Central memory CD8-positive, alpha-beta T cell (primary cell): ENCODE data around the gene FGF14.

Experiments
- ATAC-seq: fragments of 150-1000 bp; cut with Tn5 transposase; replicated peaks from 2 replicates; pipeline ENCODE4 v1.10.0; 2022; ENCODE audit warnings: mild to moderate bottlenecking, moderate FRiP score, moderate number of reproducible peaks; ENCODE audit not compliant: poor library complexity, severe bottlenecking; ENCODE audit errors: extremely low read depth
- DNase-seq, 2 donors: peaks; one replicate each; pipeline ENCODE4 v3.0.0; 2021; ENCODE audit warnings: low spot score in 2 of 2
- H3K27ac Mint-ChIP-seq: one replicate; pipeline ENCODE4 v1.8.0; 2022; ENCODE audit warnings: low read depth, mild to moderate bottlenecking, moderate library complexity, mixed read lengths
- H3K27me3 Mint-ChIP-seq: one replicate; pipeline ENCODE4 v1.8.0; 2022; ENCODE audit warnings: mixed read lengths
- H3K36me3 Mint-ChIP-seq: one replicate; pipeline ENCODE4 v1.8.0; 2022; ENCODE audit warnings: mild to moderate bottlenecking, moderate library complexity, mixed read lengths; ENCODE audit not compliant: insufficient read depth
- H3K4me1 Mint-ChIP-seq: one replicate; pipeline ENCODE4 v1.8.0; 2022; ENCODE audit warnings: mixed read lengths
- H3K4me3 Mint-ChIP-seq: one replicate; pipeline ENCODE4 v1.8.0; 2022; ENCODE audit warnings: mild to moderate bottlenecking, moderate library complexity, mixed read lengths
- H3K9me3 Mint-ChIP-seq: one replicate; pipeline ENCODE4 v1.8.0; 2022; ENCODE audit warnings: mixed read lengths

Gene FGF14

DNA sequence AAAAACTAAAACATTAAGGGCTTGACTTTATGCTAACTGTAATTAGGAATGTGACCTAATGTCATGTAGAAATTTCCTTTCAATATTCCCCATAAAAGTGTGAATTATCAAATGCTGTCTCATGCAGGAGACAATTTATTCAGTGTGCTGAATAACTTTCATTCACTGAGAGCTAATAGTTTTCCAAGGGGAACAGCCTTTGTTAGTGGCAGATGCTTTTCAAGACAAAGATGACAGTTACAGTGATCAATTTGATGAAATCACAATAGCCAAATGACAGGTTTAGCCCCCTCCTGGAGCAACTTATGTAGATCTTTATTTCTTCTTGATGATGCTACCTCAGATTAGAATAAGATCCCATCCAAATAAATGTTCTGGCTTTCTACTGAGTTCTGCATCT, 673.8 kb downstream of the FGF14 start:
- H3K36me3 Mint-ChIP-seq = no peaks in the 10 kb centered on the region
- no peak overlapping the region for H3K4me3 Mint-ChIP-seq
- no peaks in the 10 kb centered on the region for H3K4me1 Mint-ChIP-seq
- ATAC-seq (no peak), DNase-seq (no peak)
- no peaks in the 10 kb centered on the region for H3K27me3 Mint-ChIP-seq
- no peaks in the 10 kb centered on the region for H3K9me3 Mint-ChIP-seq
- H3K27ac Mint-ChIP-seq = no peak overlapping the region

DNA sequence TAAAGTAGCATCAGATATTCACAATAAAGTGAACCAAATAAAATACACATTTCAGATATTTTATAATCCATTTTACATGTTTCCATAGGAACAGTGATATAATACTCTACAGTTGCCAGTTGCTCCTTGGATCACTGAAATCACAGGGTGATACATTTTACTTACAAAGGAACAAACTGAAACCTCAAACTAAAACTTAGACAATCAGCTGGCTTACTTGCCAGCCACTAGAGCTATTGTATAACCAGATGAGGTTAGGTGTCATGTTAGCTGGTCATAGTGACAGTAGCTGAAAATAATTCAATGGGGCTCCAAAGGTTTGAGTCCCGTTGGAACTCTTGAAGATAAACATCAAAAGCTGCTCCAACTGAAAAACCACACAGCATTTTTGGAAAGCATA, 674.7 kb downstream of the FGF14 start:
- H3K4me3 Mint-ChIP-seq = no peak overlapping the region
- no peaks in the 10 kb centered on the region for H3K36me3 Mint-ChIP-seq
- no peak overlapping the region for H3K27ac Mint-ChIP-seq
- ATAC-seq (no peak), DNase-seq (no peak)
- no peaks in the 10 kb centered on the region for H3K27me3 Mint-ChIP-seq
- no peaks in the 10 kb centered on the region for H3K9me3 Mint-ChIP-seq
- no peaks in the 10 kb centered on the region for H3K4me1 Mint-ChIP-seq

DNA sequence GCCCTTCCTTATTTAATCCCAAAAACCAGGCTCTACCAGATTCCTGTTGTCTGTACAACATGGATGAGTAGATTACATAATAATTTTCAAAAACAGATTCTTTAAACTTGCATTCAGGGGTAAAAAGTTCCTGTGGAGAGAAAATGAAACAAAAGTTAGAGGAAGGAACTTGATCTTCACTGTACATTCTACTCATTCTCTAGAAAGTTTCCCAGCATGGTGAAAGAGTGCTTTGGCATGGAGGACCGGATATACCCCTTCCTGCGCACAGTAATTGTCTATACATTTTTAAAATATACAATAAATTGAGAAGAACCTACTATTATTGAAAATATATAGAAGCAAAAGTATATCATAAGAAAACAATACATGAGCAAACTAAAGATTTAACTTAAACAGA, 675.2 kb downstream of the FGF14 start:
- Mint-ChIP-seq H3K27me3 (no peaks in the 10 kb centered on the region), H3K4me3 (no peak overlapping the region), H3K27ac (no peak overlapping the region), H3K4me1 (no peaks in the 10 kb centered on the region), H3K36me3 (no peaks in the 10 kb centered on the region), H3K9me3 (no peaks in the 10 kb centered on the region)
- ATAC-seq = no peak
- DNase-seq = no peak

DNA sequence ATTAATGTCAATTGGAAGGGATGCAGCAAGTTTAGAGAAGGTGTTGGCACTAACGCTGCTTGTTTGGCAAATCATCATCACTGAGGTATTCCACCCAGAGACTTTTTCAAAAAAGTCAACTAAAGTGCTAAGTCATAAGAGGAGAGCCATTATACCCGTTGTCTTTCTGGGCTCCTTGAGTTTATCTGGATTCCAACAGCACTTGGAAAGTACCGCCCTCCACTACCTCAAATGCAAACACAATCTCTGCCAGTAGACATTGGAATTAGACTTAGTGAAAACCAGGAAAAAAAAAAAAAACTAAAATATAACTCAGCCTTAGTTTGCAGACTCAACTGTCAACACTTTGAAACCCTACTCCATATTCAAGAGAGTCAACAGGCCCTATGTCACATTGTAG, 683.4 kb downstream of the FGF14 start:
- Mint-ChIP-seq H3K36me3 (no peaks in the 10 kb centered on the region), H3K4me1 (no peaks in the 10 kb centered on the region), H3K9me3 (no peaks in the 10 kb centered on the region), H3K4me3 (no peak overlapping the region), H3K27me3 (peaks cover 28% of the 10 kb centered on the region), H3K27ac (no peak overlapping the region)
- ATAC-seq = no peak
- DNase-seq = no peak

DNA sequence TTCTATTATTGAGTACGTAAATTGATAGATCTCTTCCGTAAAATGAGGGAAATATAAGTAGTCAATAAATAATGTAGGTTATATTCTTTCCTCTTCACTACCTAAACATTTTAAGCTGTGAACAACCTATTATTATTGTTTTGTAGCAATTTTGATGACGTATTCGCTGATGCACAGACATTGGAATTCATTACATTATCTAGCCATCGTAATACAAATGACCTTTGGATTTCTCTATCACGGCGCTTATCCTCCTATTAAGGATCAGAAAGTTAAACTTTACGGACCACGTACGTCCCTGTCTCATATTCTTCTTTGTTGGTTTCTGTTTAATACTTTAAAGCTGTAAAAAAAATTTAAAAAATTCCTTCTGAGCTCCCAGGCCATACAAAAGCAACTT, 684.5 kb downstream of the FGF14 start:
- Mint-ChIP-seq H3K4me1 (no peaks in the 10 kb centered on the region), H3K4me3 (no peak overlapping the region), H3K9me3 (no peaks in the 10 kb centered on the region), H3K27ac (no peak overlapping the region), H3K27me3 (peaks cover 28% of the 10 kb centered on the region), H3K36me3 (no peaks in the 10 kb centered on the region)
- no peak for ATAC-seq
- DNase-seq = no peak

DNA sequence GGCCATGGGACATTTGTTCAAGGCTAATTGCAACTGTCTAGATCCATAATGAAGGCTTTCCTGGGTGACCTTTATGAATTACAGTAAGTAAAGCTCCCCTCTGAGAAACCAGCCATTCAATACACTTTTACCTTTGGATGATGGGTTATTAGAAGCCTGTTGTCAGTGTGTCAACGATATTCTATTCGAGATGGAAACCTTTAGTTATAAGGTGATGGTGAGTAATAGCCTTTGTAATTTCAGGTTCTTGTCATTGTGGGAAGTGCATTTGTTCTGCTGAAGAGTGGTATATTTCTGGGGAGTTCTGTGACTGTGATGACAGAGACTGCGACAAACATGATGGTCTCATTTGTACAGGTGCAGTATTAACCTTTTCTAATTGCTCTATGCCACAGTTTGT, 687.7 kb downstream of the FGF14 start:
- Mint-ChIP-seq H3K9me3 (no peaks in the 10 kb centered on the region), H3K27ac (no peak overlapping the region), H3K27me3 (peaks cover 29% of the 10 kb centered on the region), H3K4me1 (no peaks in the 10 kb centered on the region), H3K36me3 (no peaks in the 10 kb centered on the region), H3K4me3 (no peak overlapping the region)
- DNase-seq (no peak), ATAC-seq (no peak)

DNA sequence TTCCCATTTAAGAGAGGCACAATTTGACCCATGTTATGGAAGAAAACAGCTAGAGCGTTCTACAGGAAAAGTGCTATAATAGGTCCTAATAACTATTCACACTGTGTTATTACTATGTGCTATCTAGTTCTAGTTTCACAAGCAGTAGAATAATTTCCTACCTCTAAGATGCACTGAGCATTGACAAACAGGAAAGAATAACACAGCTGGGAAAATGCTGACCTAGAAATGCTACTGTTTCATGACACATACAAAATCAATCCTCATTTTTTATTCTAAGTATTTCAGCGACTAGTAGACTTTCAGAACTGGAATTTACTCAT, 689.9 kb downstream of the FGF14 start:
- ATAC-seq (no peak), DNase-seq (no peak)
- no peak overlapping the region for H3K4me3 Mint-ChIP-seq
- no peaks in the 10 kb centered on the region for H3K9me3 Mint-ChIP-seq
- no peak overlapping the region for H3K27ac Mint-ChIP-seq
- H3K4me1 Mint-ChIP-seq = peaks cover 9% of the 10 kb centered on the region
- peaks cover 41% of the 10 kb centered on the region for H3K27me3 Mint-ChIP-seq
- no peaks in the 10 kb centered on the region for H3K36me3 Mint-ChIP-seq

DNA sequence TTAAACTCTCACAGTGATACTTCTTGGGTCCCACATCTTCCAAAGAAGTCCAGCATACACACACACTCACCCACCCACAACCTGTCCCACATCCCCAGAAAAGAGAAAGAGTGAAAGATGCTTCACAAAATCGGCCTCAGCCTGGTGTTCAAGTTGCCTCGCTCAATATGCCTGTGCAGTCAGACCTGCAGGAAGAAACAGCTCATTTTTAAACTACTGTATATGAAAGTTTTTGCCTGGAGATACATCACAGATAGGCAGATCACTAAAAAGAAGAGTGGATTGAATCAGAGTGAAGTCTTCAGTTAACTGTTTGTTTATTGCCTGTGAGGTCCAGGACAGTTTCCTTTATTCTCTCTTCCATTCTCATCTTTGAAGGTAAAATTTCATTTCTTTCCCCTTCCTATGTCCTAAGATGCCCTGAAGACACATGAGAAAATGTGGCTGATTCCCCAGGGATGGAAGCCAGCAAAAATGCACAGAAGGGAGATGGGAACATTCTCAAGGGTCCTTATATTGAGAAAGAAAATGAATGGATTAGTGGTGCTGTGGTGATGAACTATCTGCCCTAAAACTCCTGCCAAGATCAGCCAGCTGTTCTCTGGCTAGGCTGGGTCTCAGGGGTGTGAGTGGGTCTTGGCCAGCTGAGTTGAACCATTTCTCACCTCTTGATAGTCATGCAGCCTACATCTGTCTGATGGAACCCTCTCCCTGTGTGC, 690.4 kb downstream of the FGF14 start:
- no peak overlapping the region for H3K27ac Mint-ChIP-seq
- peaks cover 14% of the 10 kb centered on the region for H3K4me1 Mint-ChIP-seq
- DNase-seq (no peak), ATAC-seq (no peak)
- no peak overlapping the region for H3K4me3 Mint-ChIP-seq
- peaks cover 46% of the 10 kb centered on the region for H3K27me3 Mint-ChIP-seq
- H3K36me3 Mint-ChIP-seq = no peaks in the 10 kb centered on the region
- H3K9me3 Mint-ChIP-seq = no peaks in the 10 kb centered on the region

DNA sequence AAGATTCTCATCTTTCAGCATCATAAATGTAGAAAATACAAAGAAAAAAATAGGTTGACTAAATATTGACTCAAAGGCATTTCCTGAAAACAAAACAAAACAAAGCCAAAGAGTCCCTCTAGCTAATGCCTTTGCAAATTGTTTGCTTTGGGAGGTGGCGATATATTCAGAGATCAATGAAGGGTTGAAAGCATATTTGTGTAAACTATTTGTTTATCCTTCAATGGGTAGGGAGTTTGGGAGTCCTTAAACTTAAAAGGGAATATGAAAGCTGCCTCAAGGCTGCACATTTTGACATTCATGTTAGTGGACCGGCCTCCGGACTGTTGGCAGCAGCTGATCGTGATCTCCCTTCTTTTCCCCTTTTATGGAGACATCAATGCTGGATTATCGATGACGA, 691.9 kb downstream of the FGF14 start:
- Mint-ChIP-seq H3K27ac (no peak overlapping the region), H3K4me3 (no peak overlapping the region), H3K36me3 (no peaks in the 10 kb centered on the region), H3K9me3 (no peaks in the 10 kb centered on the region), H3K4me1 (peaks cover 15% of the 10 kb centered on the region), H3K27me3 (peaks cover 34% of the 10 kb centered on the region)
- ATAC-seq (no peak), DNase-seq (no peak)

DNA sequence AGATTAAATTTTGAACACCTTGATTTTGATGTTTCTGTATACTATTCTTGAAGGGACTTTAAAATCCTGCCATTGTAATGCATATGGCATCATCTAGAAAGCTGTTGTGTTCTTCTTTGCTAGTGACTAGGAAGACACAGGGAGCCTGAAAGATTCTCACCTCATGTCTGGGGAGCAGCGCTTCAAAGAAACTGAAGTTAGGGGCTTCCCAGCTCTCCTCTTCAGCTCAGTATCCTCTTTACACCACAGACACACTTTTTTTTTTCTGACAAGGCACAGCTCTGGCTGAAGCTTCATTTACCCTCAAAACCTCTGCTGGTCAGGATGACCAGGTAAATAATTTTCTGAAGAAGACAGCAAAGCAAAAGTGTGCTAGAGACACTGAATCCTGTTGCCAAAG, 693.7 kb downstream of the FGF14 start:
- no peaks in the 10 kb centered on the region for H3K9me3 Mint-ChIP-seq
- H3K4me1 Mint-ChIP-seq = peaks cover 15% of the 10 kb centered on the region
- H3K4me3 Mint-ChIP-seq = no peak overlapping the region
- ATAC-seq = no peak
- peaks cover 41% of the 10 kb centered on the region for H3K27me3 Mint-ChIP-seq
- H3K27ac Mint-ChIP-seq = no peak overlapping the region
- no peaks in the 10 kb centered on the region for H3K36me3 Mint-ChIP-seq
- no peak for DNase-seq

DNA sequence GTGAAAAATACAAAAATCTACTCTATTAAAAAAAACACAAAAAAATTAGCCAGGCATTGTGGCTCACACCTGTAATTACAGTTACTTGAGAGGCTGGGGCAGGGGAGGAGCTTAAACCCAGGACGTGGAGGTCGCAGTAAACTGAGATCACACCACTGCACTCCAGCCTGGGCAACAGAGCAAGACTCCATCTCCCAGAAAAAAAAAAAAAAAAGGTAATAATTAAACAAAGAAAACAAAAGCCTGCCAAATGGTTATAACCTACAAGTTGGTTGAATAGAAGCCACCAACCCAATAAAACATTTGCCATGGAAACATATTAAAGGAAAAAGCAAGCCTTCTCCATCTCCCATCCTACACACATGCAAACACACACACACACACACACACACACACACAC, 694.2 kb downstream of the FGF14 start:
- Mint-ChIP-seq H3K36me3 (no peaks in the 10 kb centered on the region), H3K4me1 (peaks cover 15% of the 10 kb centered on the region), H3K4me3 (no peak overlapping the region), H3K27ac (no peak overlapping the region), H3K9me3 (no peaks in the 10 kb centered on the region), H3K27me3 (peaks cover 46% of the 10 kb centered on the region)
- ATAC-seq = no peak
- no peak for DNase-seq

DNA sequence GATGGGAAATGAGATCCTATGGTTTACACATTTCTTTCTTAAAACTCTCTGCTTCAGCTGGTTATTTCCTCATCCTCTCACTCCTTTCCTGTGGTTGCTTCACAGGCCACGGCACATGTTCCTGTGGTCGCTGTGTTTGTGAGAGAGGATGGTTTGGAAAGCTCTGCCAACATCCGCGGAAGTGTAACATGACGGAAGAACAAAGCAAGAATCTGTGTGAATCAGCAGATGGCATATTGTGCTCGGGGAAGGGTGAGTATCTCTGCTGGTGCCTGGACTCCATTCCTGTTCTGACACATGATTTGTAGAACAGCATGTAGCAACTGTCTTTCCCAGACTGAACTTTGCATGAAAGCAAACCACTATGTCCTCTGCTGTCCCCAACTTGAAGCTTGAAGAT, 695.2 kb downstream of the FGF14 start:
- Mint-ChIP-seq H3K36me3 (no peaks in the 10 kb centered on the region), H3K9me3 (no peaks in the 10 kb centered on the region), H3K27me3 (peaks cover 46% of the 10 kb centered on the region), H3K4me3 (no peak overlapping the region), H3K27ac (no peak overlapping the region), H3K4me1 (peaks cover 15% of the 10 kb centered on the region)
- ATAC-seq = peak; percentile 19
- no peak for DNase-seq

DNA sequence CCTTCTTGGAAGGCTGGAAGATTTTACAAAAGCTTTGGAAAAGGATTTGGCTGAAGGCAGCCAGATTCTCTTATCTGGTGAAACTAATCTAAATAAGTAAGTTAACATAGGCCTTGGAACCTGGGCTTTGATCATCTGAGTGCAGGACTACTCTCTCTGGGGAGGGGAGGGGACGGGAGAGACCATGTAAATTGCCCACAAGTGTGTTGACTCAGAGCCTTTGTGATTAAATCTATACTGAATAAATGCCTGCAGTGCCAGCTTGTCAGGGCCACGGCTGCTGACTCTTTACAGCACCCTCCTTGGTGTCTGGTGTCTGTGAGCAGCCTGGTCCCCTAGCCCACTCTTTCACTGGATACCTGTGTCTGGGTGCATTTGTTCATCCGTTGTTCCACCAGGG, 698.0 kb downstream of the FGF14 start:
- H3K27me3 Mint-ChIP-seq = peaks cover 37% of the 10 kb centered on the region
- H3K27ac Mint-ChIP-seq = no peak overlapping the region
- no peaks in the 10 kb centered on the region for H3K9me3 Mint-ChIP-seq
- ATAC-seq = no peak
- DNase-seq = no peak
- H3K36me3 Mint-ChIP-seq = no peaks in the 10 kb centered on the region
- peaks cover 15% of the 10 kb centered on the region for H3K4me1 Mint-ChIP-seq
- no peak overlapping the region for H3K4me3 Mint-ChIP-seq

DNA sequence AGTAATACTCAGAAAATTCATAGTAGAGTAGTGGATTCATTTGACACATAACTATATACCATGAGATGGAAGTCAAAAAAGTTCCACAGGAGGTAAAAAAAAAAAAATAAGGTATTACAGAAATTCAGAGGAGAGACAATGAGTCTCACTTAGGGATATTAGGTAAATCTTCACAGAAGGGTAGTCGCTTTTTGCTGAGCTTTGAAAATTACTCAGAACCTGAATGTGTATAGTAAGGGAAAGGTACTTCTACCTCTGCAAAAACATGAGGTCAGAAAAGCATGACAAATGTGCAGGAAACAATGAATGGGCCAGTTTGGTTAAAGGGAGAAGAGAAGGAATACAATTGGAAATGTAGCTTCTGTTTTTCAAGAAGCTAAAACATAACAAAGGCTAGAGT, 698.8 kb downstream of the FGF14 start:
- Mint-ChIP-seq H3K4me3 (no peak overlapping the region), H3K36me3 (no peaks in the 10 kb centered on the region), H3K27ac (no peak overlapping the region), H3K4me1 (peaks cover 12% of the 10 kb centered on the region), H3K27me3 (peaks cover 29% of the 10 kb centered on the region), H3K9me3 (no peaks in the 10 kb centered on the region)
- ATAC-seq (no peak), DNase-seq (no peak)
